ENCODE measurements around the gene ITGAE.

DNA sequence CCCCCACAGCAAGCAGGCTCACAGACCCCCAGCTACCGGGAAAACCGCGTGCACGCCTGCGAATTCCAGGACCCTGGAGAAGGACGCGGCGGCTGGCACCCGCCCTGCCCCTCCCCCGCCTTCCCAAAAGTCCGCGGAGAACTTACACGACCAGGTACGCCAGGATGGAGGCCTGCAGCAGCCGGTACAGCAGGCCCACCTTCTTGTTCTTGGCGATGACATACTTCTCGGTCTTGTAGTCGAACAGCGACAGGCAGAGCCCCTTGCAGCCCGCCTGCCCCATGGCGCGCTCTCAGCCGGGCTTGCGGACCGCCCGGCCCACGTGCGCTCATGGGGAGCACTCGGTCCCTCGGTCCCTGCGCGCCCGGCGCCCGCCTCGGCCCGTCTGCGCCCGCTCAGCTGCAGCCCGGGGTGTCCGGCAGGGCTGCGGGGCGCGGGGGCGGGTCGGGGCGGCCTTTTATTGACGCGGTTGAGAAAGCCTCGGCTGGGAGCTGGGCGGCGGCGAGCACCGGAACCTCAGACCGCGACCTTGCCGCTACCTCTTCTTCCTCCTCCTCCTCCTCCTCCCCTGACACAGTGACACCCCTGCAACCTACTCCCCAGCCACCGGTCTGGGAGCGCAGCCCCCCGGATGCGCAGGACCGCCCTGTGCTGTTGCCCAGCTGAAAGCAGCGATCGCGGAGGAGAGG lies 105.1 kb downstream of the ITGAE start, which contains the start of gene P2RX5:
- TF ChIP-seq, protein P1, sequence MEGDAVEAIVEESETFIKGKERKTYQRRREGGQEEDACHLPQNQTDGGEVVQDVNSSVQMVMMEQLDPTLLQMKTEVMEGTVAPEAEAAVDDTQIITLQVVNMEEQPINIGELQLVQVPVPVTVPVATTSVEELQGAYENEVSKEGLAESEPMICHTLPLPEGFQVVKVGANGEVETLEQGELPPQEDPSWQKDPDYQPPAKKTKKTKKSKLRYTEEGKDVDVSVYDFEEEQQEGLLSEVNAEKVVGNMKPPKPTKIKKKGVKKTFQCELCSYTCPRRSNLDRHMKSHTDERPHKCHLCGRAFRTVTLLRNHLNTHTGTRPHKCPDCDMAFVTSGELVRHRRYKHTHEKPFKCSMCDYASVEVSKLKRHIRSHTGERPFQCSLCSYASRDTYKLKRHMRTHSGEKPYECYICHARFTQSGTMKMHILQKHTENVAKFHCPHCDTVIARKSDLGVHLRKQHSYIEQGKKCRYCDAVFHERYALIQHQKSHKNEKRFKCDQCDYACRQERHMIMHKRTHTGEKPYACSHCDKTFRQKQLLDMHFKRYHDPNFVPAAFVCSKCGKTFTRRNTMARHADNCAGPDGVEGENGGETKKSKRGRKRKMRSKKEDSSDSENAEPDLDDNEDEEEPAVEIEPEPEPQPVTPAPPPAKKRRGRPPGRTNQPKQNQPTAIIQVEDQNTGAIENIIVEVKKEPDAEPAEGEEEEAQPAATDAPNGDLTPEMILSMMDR (IDR thresholded peaks at IDR 0.05): no peak
- no peak for TF ChIP-seq POLR2A (IDR thresholded peaks at IDR 0.05)
